Stimulated activated CD4-positive, alpha-beta T cell treated with anti-CD3 and anti-CD28 coated beads, Interleukin-12 subunit alpha, Interleukin-12 subunit beta, amount 100 ng/mL, for 48 hours (primary cell): ENCODE results near the gene TMC4.
A peak's percentile ranks its signal among the peaks of the same experiment; 100 is the strongest.
"Not testable (repeated sequence)": the region's sequence is repeated elsewhere in the genome, so short reads cannot be mapped to it uniquely, and the experiment has no call there.

ENCODE experiments used
- DNase-seq, 3 donors: peaks; one replicate each; pipeline ENCODE4 v3.0.0-alpha.2; 2020; ENCODE audit warnings: low read depth in 2 of 3, low spot score in 1 of 3

TMC4 gene

GRCh38 chr19:54172471-54173358 lies at the start of gene TMC4:
Gene TMC4, minus strand, starts transcription at chr19:54173160. Its CDS starts 43 bp downstream, at chr19:54173117.
- DNase-seq = no peak

GRCh38 chr19:54221947-54222346 lies 49.0 kb upstream of the TMC4 start:
- DNase-seq = not testable (repeated sequence)

- not testable (repeated sequence) for DNase-seq
Measured at GRCh38 chr19:54219702-54220101, 46.7 kb upstream of the TMC4 start.

GRCh38 chr19:54218960-54219661 lies 46.2 kb upstream of the TMC4 start:
- no peak for DNase-seq

- no peak for DNase-seq
Measured at GRCh38 chr19:54218259-54218658, 45.3 kb upstream of the TMC4 start.

- DNase-seq = not testable (repeated sequence)
Measured at GRCh38 chr19:54217517-54218247, 44.7 kb upstream of the TMC4 start.

- DNase-seq = no peak
Measured at GRCh38 chr19:54216869-54217268, 43.9 kb upstream of the TMC4 start.

GRCh38 chr19:54214734-54215133 lies 41.8 kb upstream of the TMC4 start:
- DNase-seq = not testable (repeated sequence)

GRCh38 chr19:54214217-54214616 lies 41.3 kb upstream of the TMC4 start:
- DNase-seq = not testable (repeated sequence)

- DNase-seq = no peak
Measured at GRCh38 chr19:54211235-54211634, 38.3 kb upstream of the TMC4 start.

- no peak for DNase-seq
Measured at GRCh38 chr19:54209811-54210494, 37.0 kb upstream of the TMC4 start.

GRCh38 chr19:54209058-54209810 lies 36.3 kb upstream of the TMC4 start:
- no peak for DNase-seq

- no peak for DNase-seq
Measured at GRCh38 chr19:54208784-54209057, 35.8 kb upstream of the TMC4 start.

- DNase-seq = peak; percentile 54 to 65 (median 59)
Measured at GRCh38 chr19:54207983-54208783, 35.2 kb upstream of the TMC4 start.

GRCh38 chr19:54207676-54207982 lies 34.7 kb upstream of the TMC4 start:
- no peak for DNase-seq

GRCh38 chr19:54207193-54207592 lies 34.2 kb upstream of the TMC4 start:
- not testable (repeated sequence) for DNase-seq

- DNase-seq = no peak
Measured at GRCh38 chr19:54206831-54207177, 33.8 kb upstream of the TMC4 start.

- DNase-seq = no peak
Measured at GRCh38 chr19:54206030-54206830, 33.3 kb upstream of the TMC4 start.
